ENCODE results near the gene HYI.
"Not testable (repeated sequence)": the region's sequence is repeated elsewhere in the genome, so short reads cannot be mapped to it uniquely, and the experiment has no call there.

The HYI gene, protein sequence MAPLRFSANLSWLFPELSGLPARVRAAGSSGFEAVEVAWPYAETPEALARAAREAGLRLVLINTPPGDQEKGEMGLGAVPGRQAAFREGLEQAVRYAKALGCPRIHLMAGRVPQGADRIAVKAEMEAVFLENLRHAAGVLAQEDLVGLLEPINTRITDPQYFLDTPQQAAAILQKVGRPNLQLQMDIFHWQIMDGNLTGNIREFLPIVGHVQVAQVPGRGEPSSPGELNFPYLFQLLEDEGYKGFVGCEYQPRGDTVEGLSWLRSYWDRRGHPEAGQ

DNA sequence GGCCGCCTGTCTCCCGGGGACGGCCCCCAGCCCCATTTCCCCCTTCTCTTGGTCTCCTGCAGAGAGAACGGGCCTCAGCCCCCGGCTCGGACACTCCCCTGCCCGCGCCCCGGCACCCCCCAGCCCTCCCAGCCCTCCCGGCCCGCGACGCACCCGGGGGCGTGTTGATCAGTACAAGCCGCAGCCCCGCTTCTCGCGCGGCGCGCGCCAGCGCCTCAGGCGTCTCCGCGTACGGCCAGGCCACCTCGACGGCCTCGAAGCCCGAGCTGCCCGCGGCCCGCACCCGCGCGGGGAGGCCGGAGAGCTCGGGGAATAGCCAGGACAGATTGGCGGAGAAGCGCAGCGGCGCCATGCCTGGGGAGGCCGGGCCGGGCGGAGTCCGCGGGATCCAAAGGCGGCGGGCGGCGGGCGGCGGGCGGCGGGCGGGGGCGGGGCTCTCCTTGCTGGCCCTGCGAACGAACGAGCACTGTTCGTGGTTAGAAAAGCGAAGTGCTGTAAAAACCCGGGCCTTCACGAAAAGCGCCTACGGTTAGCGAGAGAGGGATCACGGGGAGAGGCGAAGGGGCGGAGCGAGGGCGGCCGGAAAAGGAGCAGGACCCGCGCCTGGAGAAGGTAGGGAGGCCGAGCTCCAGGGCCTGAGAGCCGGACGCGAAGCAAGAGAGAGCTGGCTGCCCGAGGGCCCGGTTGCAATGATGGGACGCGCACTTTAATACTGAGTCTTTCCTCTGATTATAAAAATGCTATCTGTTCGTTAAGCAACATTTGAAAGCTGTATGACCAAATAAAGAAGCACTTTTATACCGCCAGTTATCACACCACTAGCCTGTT lies at the start of gene HYI:
TSS of gene HYI (minus strand) at position 490 of the 828 bp plus-strand sequence. CDS start at position 352, 138 bp downstream.
- peak; percentile 33 for DNase-seq

- DNase-seq, result not testable (repeated sequence)
These were observed 48.1 kb upstream of the HYI start for GRCh38 chr1:43501806-43502205.

- DNase-seq, result no peak
These were observed 46.2 kb upstream of the HYI start for GRCh38 chr1:43499898-43500297.

- DNase-seq, result no peak
These were observed 41.5 kb upstream of the HYI start for GRCh38 chr1:43495204-43495603.

- DNase-seq, result no peak
These were observed 40.1 kb upstream of the HYI start for GRCh38 chr1:43493661-43494450.

GRCh38 chr1:43492826-43493225 lies 39.1 kb upstream of the HYI start:
- DNase-seq, result no peak

DNA sequence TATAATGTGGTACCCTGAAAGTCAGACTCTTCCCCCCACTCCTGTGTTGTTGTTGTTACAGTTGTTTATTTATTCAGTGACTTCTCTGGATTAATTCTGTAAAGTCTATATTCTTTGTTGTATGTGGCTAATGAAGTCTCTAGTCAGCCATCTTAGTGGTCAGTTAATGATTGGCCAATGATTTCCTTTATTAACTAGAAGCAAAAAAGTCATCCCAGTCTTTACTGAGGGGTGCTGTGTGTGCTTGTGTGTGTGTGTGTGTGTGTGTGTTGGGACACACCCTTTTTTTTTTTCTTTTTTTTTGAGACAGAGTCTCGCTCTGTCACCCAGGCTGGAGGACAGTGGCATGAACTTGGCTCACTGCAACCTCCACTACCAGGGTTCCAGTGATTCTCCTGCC lies 37.3 kb upstream of the HYI start:
- no peak for DNase-seq

DNA sequence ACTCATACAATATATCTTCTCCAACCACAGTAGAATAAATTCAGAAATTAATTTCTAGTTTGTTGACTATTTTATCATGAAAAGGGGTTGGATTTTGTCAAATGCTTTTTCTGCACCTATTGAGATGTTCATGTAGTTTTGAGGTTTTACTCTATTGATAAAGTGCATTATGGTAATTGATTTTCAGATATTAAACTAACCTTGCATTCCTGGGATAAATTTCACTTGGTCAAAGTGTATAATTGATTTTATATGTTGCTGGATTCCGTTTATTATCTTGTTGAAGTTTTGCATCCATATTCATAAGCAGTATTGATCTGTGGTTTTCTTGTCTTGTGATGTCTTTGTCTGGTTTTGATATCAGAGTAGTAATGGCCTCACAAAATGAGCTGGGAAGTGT lies 34.4 kb upstream of the HYI start:
- DNase-seq, result no peak

- DNase-seq, result no peak
These were observed 30.6 kb upstream of the HYI start for GRCh38 chr1:43484367-43484766.

DNA sequence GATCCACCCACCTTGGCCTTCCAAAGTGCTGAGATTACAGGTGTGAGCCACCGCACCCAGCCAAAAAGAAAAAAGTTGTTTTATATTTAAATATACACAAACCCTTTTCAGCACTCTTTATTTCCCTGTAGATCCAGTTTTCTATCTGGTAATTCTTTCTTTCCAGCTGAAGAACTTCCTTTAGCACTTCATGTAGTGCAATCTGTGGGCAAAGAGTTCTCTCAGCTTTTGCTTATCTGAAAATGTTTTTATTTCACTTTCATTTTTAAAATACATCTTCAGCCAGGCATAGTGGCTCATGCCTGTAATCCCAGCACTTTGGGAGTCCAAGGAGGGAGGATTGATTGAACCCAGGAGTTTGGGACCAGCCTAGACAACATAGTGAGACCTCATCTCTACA lies 28.5 kb upstream of the HYI start:
- no peak for DNase-seq

- no peak for DNase-seq
These were observed 27.8 kb upstream of the HYI start for GRCh38 chr1:43481491-43481890.

DNA sequence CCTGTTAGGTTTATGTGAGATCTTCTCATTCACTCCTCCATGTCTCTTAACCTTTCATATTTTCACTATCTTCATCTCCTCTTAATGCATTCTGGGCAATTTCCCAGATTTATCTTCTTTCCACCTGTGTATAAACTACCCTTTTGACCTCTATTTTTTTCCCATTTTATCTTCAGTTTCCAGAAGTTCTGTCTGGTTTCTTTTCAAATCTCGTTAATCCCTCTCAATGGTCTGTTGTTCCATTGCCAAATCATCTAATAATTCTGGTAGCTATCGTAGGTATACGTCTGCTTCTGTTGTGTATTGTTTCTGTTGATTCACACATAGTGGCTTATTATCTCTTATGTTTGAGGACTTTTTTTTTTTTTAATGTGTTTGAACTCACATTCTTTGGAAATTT lies 25.7 kb upstream of the HYI start:
- no peak for DNase-seq

GRCh38 chr1:43477716-43478115 lies 24.0 kb upstream of the HYI start:
- no peak for DNase-seq

GRCh38 chr1:43475611-43476401 lies 22.1 kb upstream of the HYI start:
- DNase-seq, result not testable (repeated sequence)

DNA sequence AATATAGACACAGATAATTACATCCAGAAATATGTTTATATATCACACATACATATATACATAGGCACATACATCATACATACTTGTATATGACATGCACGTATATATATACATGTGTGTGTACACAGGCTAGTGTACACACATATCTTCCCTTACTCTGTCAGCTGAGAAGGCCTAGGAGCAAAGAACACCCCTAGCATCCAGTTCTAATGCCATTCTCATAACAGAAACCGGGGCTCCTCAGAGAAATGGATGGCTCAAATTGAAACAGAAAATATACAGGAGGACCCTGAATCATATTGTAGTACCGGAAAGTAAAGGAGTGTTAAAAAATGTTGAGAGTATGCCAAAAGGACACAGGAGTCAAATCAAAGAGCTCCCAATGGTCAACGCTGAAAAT lies 19.7 kb upstream of the HYI start:
- DNase-seq, result no peak

- DNase-seq, result not testable (repeated sequence)
These were observed 18.9 kb upstream of the HYI start for GRCh38 chr1:43472463-43473151.

DNA sequence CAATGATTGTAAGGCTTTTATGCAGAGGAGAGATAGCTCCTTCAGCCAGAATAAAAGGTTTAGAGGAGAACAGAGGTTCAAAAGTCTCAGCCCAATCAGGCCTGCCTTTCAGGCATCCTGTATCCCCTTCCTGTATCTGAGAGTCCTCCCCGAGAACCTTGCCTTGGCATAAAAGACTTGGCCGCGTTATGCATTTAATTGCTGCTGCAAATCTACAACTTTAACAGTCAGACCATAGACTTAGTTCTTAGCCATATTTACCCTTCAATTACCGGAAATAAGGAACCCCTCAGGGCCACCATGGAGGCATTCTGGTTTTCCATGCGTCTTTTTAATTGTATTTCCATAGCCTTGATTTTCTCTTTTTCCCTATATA lies 18.3 kb upstream of the HYI start:
- no peak for DNase-seq

DNA sequence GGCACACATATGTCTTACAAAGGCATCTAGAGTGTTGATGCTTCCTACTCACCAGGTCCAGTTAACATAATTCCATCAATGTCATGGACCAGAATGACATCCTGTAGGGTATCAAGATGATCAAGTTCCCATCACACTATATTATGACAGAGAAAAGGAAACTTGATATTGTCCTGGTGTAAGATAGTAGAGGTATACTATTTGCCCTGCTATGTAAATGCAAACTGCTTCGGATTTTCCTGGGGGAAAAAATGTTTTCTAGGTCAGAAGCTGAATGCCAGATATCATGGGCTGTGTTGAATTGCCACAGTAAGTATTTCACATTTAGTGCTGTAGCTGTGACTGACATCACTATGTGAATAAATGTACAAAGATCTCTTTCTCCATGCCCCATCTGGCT lies 16.2 kb upstream of the HYI start:
- no peak for DNase-seq

DNA sequence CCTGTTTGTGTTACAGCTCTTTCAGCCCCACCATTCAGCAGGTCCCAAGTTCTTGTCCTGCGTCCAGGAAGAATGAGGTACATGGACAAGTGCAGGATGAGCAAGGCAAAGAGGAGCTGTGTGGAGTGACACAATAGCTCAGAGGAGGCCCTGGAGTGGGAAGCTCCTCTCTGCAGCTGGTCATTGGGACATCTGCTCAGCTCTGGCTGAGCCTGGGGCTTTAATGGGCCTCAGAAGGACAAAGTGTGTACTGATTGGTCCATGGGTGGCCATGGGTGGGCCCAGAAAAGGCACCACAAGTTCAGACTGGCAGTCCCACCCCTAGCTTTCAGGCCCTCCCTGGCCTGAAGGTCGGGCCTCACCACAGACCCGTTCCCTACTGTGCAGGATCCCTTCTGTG lies 14.7 kb upstream of the HYI start:
- DNase-seq, result no peak

DNA sequence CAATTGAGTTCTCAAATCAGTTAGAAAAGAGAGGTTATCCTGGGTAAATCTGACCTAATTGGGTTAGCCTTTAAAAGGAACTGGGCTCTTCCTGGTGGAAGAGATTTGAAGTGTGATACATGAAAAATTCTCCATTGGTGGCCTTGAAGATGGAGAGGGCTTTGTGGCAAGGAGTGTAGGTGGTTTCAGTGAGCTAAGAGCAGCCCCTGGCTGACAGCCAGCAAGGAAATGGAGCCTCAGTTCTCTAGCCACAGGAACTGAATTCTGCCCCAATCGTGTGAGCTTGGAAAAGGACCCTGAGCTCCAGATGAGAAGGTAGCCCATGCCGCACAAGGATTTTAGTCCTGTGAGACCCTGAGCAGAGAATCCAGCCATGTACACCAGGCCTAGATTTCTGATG lies 12.7 kb upstream of the HYI start:
- no peak for DNase-seq

- no peak for DNase-seq
These were observed 11.9 kb upstream of the HYI start for GRCh38 chr1:43465505-43466067.
